GM13976 (cell line): Measurements from ENCODE around the gene CTXND1.

Experiments
- DNase-seq: peaks from one replicate; pipeline ENCODE4 v3.0.0; 2012; ENCODE audit warnings: low spot score
- in situ Hi-C: fragments of 300-500 bp; cut with MboI; formaldehyde crosslinking; loops from one replicate; pipeline ENCODE4 v1.12.0; 2022; ENCODE audit warnings: low sequenced_read_pairs, mixed read lengths, inconsistent platforms; ENCODE audit not compliant: unreplicated experiment
- TF ChIP-seq, protein P1 (sequence below): IDR thresholded peaks from 2 replicates; pipeline ENCODE4 v1.5.1; 2012; ENCODE audit warnings: borderline replicate concordance, mild to moderate bottlenecking; ENCODE audit not compliant: insufficient read depth; ENCODE audit errors: extremely low read depth, missing control alignments, control extremely low read depth

Gene CTXND1

DNA sequence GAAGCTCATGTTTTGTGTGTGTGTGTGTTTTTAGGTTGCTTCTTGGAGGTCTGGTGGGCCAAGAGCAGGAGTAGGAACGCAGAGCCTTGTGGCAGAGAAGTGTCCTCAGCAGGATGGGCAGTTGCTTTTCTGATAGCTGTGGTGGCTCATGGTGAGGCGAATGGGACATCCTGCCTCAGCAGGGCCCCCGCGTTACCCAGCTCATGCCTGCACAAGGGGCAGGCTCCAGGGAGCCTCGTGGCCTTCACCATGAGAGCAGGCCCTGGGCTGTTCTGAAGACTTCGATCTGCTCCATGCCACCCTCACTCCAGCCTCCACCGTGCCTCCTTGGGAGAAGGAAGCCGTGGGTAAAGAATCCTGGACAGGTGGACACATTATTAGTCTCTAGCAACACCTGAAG is 33.4 kb upstream of the CTXND1 start:
- TF ChIP-seq, protein P1, sequence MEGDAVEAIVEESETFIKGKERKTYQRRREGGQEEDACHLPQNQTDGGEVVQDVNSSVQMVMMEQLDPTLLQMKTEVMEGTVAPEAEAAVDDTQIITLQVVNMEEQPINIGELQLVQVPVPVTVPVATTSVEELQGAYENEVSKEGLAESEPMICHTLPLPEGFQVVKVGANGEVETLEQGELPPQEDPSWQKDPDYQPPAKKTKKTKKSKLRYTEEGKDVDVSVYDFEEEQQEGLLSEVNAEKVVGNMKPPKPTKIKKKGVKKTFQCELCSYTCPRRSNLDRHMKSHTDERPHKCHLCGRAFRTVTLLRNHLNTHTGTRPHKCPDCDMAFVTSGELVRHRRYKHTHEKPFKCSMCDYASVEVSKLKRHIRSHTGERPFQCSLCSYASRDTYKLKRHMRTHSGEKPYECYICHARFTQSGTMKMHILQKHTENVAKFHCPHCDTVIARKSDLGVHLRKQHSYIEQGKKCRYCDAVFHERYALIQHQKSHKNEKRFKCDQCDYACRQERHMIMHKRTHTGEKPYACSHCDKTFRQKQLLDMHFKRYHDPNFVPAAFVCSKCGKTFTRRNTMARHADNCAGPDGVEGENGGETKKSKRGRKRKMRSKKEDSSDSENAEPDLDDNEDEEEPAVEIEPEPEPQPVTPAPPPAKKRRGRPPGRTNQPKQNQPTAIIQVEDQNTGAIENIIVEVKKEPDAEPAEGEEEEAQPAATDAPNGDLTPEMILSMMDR, result no peak
- no peak for DNase-seq
- in situ Hi-C loops, result no loop called here

DNA sequence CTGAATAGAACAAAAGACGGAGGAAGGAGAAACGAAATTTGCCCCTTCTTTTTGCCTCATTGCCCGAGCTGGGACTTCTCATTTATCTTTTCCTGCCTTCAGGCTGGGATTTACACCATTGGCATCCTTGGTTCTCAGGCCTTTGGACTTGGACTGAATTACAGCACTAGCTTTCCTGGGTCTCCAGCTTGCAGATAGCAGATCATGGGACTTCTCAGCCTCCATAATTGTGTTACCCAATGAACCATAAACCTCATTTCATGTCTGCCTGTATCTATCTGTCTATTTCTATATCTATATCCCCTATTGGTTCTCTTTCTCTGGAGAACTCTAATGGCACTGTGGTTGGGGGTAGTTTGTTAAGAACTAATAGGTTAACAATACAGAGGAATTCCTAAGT is 31.5 kb upstream of the CTXND1 start:
- in situ Hi-C loops, result no loop called here
- DNase-seq, result no peak
- TF ChIP-seq, protein P1, result no peak

DNA sequence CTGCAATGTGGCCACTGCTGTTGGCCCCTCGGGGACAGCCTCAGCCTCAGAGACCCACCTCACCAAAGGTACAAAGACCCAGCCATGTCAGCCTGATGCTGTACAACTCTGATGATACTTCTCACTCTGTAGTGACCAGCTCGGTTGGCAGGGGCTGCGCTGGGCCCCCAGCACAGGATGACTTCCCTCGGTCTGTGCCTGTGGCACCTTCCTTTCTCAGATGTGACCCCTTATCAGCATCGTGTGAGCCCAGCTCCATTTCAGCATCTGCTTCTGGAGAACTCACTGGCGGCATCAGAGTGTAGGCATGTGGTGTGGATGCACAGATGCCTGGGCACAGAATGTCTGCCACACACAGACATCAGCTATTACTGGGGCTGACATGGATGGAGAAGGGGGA is 25.1 kb upstream of the CTXND1 start:
- no peak for DNase-seq
- TF ChIP-seq, protein P1, result no peak
- in situ Hi-C loops, result no loop called here

DNA sequence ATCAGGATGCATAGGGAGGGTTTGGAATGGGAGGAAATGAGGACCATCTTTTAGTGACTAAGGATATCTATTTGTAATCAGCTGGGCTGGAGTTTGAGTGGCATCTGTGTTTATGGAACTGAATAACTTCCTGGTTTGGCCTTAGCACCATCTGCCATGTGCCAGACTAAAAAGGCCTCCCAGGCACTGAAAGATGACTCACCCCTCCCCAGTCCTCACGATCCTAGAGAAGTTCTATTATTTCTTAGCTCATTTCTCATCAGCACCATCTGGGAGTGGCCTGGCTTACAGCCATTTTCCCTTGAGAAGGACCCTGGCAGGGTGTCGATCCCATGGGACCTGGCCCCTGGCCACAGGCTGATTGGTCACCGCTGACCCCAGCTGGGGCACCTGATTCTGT is 23.9 kb upstream of the CTXND1 start:
- TF ChIP-seq, protein P1, result no peak
- DNase-seq, result no peak
- in situ Hi-C loops, result no loop called here

DNA sequence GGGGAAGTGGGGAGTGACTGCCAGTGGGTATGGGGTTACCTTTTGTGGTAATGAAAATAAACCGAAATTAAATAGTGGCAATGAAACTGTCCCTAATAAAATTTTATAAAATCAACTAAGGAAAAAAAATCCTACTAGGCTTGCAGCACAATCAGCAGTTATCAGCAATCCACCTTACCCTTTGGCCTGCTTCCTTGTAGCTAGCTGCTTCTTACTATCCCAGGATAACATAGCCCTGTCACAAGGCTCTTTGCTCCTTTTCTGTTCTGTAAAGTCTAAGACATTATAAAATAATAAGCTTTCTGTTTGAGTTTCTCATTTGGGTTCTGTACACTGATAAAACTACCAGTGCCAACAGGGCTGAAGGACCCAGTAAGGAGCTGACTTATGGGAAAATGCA is 23.0 kb upstream of the CTXND1 start:
- TF ChIP-seq, protein P1, result no peak
- in situ Hi-C loops, result no loop called here
- DNase-seq, result no peak

DNA sequence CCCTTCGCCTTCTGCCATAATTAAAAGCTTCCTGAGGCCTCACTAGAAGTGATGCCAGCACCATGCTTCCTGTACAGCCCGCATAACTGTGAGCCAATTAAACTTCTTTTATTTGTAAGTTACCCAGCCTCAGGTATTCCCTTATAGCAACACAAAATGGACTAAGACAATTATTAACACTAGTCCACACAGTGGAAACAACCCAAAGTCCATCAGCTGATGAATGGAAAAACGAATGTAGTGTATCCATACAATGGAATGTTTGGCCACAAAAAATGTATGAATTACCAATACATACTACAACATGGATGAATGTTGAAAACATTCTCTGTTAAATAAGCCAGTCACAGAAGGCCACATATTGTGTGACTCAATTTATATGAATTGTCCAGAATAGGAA is 22.5 kb upstream of the CTXND1 start:
- no peak for DNase-seq
- in situ Hi-C loops, result no loop called here
- TF ChIP-seq, protein P1, result no peak

DNA sequence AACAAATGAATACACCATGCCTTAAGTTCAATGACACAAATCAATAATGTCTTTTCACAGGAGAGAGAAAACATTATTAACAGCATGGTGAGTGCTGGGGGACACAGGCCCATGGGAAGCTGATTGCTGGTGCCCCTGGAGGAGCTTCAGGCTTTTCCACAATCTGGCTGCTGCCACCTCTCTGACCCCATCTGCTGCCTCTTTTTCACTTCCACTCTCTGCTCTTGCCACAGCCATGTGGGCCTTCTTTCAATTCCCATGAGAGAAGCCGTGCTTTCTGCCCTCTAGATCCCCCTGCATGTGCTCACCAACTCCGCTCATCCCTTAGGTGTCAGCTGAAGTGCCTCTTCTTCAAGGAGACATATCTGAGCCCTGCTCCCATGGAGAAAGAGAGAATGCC is 21.0 kb upstream of the CTXND1 start:
- in situ Hi-C loops, result no loop called here
- TF ChIP-seq, protein P1, result no peak
- DNase-seq, result no peak
